GM18867 (cell line): Measurements from ENCODE around the gene DHRS3.
"Not testable (repeated sequence)": the region's sequence is repeated elsewhere in the genome, so short reads cannot be mapped to it uniquely, and the experiment has no call there.

Source experiments
- ATAC-seq: cut with Tn5 transposase; IDR thresholded peaks from one replicate; pipeline ENCODE4 v1.9.1; 2021; ENCODE audit warnings: mild to moderate bottlenecking, moderate library complexity; ENCODE audit not compliant: unreplicated experiment

DHRS3 gene

GRCh38 chr1:12580054-12580887 is 37.7 kb downstream of the DHRS3 start:
- no peak for ATAC-seq

GRCh38 chr1:12578860-12579422 is 39.1 kb downstream of the DHRS3 start:
- ATAC-seq: no peak

GRCh38 chr1:12577020-12577419 is 41.0 kb downstream of the DHRS3 start:
- ATAC-seq: no peak

GRCh38 chr1:12574757-12575139 is 43.3 kb downstream of the DHRS3 start:
- ATAC-seq: no peak

- no peak for ATAC-seq
Measured at GRCh38 chr1:12573015-12573825, 44.8 kb downstream of the DHRS3 start.

- no peak for ATAC-seq
Measured at GRCh38 chr1:12572522-12572921, 45.5 kb downstream of the DHRS3 start.

- no peak for ATAC-seq
Measured at GRCh38 chr1:12570291-12570690, 47.7 kb downstream of the DHRS3 start.

GRCh38 chr1:12568009-12568767 is 49.8 kb downstream of the DHRS3 start:
- no peak for ATAC-seq

GRCh38 chr1:12567288-12567819 is 50.7 kb downstream of the DHRS3 start:
- no peak for ATAC-seq

- no peak for ATAC-seq
Measured at GRCh38 chr1:12566484-12567287, 51.3 kb downstream of the DHRS3 start.

- no peak for ATAC-seq
Measured at GRCh38 chr1:12565966-12566352, 52.1 kb downstream of the DHRS3 start.

- no peak for ATAC-seq
Measured at GRCh38 chr1:12565094-12565965, 52.7 kb downstream of the DHRS3 start.

GRCh38 chr1:12564251-12564650 is 53.8 kb downstream of the DHRS3 start:
- not testable (repeated sequence) for ATAC-seq

- ATAC-seq: no peak
Measured at GRCh38 chr1:12562955-12563576, 54.9 kb downstream of the DHRS3 start.

GRCh38 chr1:12561121-12561520 is 56.9 kb downstream of the DHRS3 start:
- ATAC-seq: no peak

GRCh38 chr1:12556957-12557935 is 60.8 kb downstream of the DHRS3 start:
- ATAC-seq: no peak

- no peak for ATAC-seq
Measured at GRCh38 chr1:12556368-12556930, 61.6 kb downstream of the DHRS3 start.
